HepG2 (cell line): ENCODE measurements around the gene C1orf116. TPM values are rescaled to one million over a fixed set of nuclear protein-coding genes. Genes with fewer than 3 reads are reported as not detected.
A peak's percentile ranks its signal among the peaks of the same experiment; 100 is the strongest.

ENCODE experiments used
- GATAD2A ChIP-seq: IDR thresholded peaks from 2 replicates; pipeline ENCODE4 v1.6.1; 2016
- HNF4G ChIP-seq, 2 experiments: sonication (generic) in 1 of 2; formaldehyde crosslinking in 1 of 2; IDR thresholded peaks; 2 replicates each; pipeline versions ENCODE4 v1.4.0 to v1.6.1; 2011 to 2020; ENCODE audit warnings: borderline replicate concordance in 2 of 2, low read depth in 2 of 2, mild to moderate bottlenecking in 2 of 2, low read length in 1 of 2, missing genetic modification reagents in 1 of 2, moderate library complexity in 1 of 2
- HNRNPUL1 ChIP-seq: fragments of 200-400 bp; formaldehyde crosslinking; IDR thresholded peaks from 2 replicates; pipeline ENCODE4 v1.6.1; 2017; ENCODE audit warnings: low read depth, mild to moderate bottlenecking, low read length, moderate library complexity
- MIER3 ChIP-seq: IDR thresholded peaks from 2 replicates; pipeline ENCODE4 v1.6.1; 2016; ENCODE audit warnings: missing compliant biosample characterization, borderline replicate concordance
- NFKB2 ChIP-seq: sonication (generic); formaldehyde crosslinking; IDR thresholded peaks from 2 replicates; pipeline ENCODE4 v1.4.0; 2020; ENCODE audit warnings: missing genetic modification reagents, borderline replicate concordance
- SALL1 ChIP-seq: sonication (generic); formaldehyde crosslinking; IDR thresholded peaks from 2 replicates; pipeline ENCODE4 v1.8.0; 2022; ENCODE audit warnings: mild to moderate bottlenecking, missing genetic modification reagents
- SOX5 ChIP-seq: IDR thresholded peaks from 2 replicates; pipeline ENCODE4 v1.6.1; 2016; ENCODE audit warnings: borderline replicate concordance
- TOE1 ChIP-seq: sonication (generic); formaldehyde crosslinking; IDR thresholded peaks from 2 replicates; pipeline ENCODE4 v1.4.0; 2020; ENCODE audit warnings: mild to moderate bottlenecking, missing genetic modification reagents
- ZMAT3 ChIP-seq: sonication (generic); formaldehyde crosslinking; conservative IDR thresholded peaks from 2 replicates; pipeline ENCODE4 v1.7.0; 2021; ENCODE audit warnings: missing genetic modification reagents
- ZNF24 ChIP-seq: fragments of 450-650 bp; IDR thresholded peaks from 2 replicates; pipeline ENCODE4 v1.6.1; 2017; ENCODE audit warnings: antibody characterized with exemption, mild to moderate bottlenecking
- ZNF256 ChIP-seq: sonication (generic); formaldehyde crosslinking; conservative IDR thresholded peaks from 2 replicates; pipeline ENCODE4 v1.4.0; 2020; ENCODE audit warnings: missing genetic modification reagents
- ZNF282 ChIP-seq: fragments of 450-650 bp; IDR thresholded peaks from 2 replicates; pipeline ENCODE4 v1.6.1; 2018; ENCODE audit not compliant: partially characterized antibody
- ZNF296 ChIP-seq: sonication (generic); formaldehyde crosslinking; conservative IDR thresholded peaks from 2 replicates; pipeline ENCODE4 v1.5.0; 2020; ENCODE audit warnings: mild to moderate bottlenecking, missing genetic modification reagents
- ZNF337 ChIP-seq: sonication (generic); formaldehyde crosslinking; IDR thresholded peaks from 2 replicates; pipeline ENCODE4 v1.5.1; 2020; ENCODE audit warnings: missing genetic modification reagents, low read depth, mild to moderate bottlenecking, borderline replicate concordance
- ZNF496 ChIP-seq: sonication (generic); formaldehyde crosslinking; IDR thresholded peaks from 2 replicates; pipeline ENCODE4 v1.8.1; 2023; ENCODE audit warnings: mild to moderate bottlenecking, moderate library complexity, missing genetic modification reagents; ENCODE audit not compliant: insufficient replicate concordance
- ZNF572 ChIP-seq: sonication (generic); formaldehyde crosslinking; IDR thresholded peaks from 2 replicates; pipeline ENCODE4 v1.5.1; 2020; ENCODE audit warnings: mild to moderate bottlenecking, missing genetic modification reagents
- ZNF746 ChIP-seq: sonication (generic); formaldehyde crosslinking; IDR thresholded peaks from 2 replicates; pipeline ENCODE4 v1.8.0; 2022; ENCODE audit warnings: mild to moderate bottlenecking, missing genetic modification reagents
- ZNF883 ChIP-seq: sonication (generic); formaldehyde crosslinking; IDR thresholded peaks from 2 replicates; pipeline ENCODE4 v1.5.1; 2020; ENCODE audit warnings: mild to moderate bottlenecking, missing genetic modification reagents; ENCODE audit errors: not compliant biosample characterization
- ZZZ3 ChIP-seq: sonication (generic); formaldehyde crosslinking; IDR thresholded peaks from 2 replicates; pipeline ENCODE4 v1.4.0; 2020; ENCODE audit warnings: missing genetic modification reagents, mild to moderate bottlenecking, borderline replicate concordance
- polyA plus RNA-seq, 8 experiments: library from polyadenylated mRNA; depleted of rRNA in 3 of 8; stranded (reverse) in 7 of 8; unstranded in 1 of 8; fragments of >200 nt; fragmentation: Illumina TruSeq in 4 of 8; extraction: Trizol in 4 of 8; gene quantifications; 2 replicates each; pipeline versions ENCODE4 v1.2.1 to v1.2.3, GENCODE V29; 2011 to 2016; ENCODE audit warnings: low read depth in 4 of 8, missing spikeins in 1 of 8, mixed read lengths in 1 of 8; ENCODE audit not compliant: insufficient read depth in 1 of 8
- total RNA-seq, 5 experiments: library from RNA; depleted of rRNA; stranded (reverse); fragments of >200 nt; fragmentation: Illumina TruSeq; extraction: Trizol; gene quantifications; 2 replicates each; pipeline ENCODE4 v1.2.3, GENCODE V29; 2016; ENCODE audit warnings: low read depth in 1 of 5
- TF ChIP-seq, protein P1 (sequence below): sonication (generic); formaldehyde crosslinking; IDR thresholded peaks from 2 replicates; pipeline ENCODE4 v1.8.0; 2022; ENCODE audit warnings: mild to moderate bottlenecking, missing genetic modification reagents, borderline replicate concordance
- TF ChIP-seq, protein P2 (sequence below): sonication (generic); formaldehyde crosslinking; IDR thresholded peaks from 2 replicates; pipeline ENCODE4 v1.4.0; 2020; ENCODE audit warnings: mild to moderate bottlenecking, missing genetic modification reagents

C1orf116 gene
- total and polyA plus RNA-seq, 2 of the 13 experiments (the other 11 are each of a cell fraction or from before 2014, with no cell fraction given): 0.51 to 0.95 TPM

- TF ChIP-seq, protein P1, sequence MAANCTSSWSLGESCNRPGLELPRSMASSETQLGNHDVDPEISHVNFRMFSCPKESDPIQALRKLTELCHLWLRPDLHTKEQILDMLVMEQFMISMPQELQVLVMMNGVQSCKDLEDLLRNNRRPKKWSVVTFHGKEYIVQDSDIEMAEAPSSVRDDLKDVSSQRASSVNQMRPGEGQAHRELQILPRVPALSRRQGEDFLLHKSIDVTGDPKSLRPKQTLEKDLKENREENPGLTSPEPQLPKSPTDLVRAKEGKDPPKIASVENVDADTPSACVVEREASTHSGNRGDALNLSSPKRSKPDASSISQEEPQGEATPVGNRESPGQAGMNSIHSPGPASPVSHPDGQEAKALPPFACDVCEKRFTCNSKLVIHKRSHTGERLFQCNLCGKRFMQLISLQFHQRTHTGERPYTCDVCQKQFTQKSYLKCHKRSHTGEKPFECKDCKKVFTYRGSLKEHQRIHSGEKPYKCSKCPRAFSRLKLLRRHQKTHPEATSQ: 0 out of 2 replicates have a peak, but pooled peaks have one; percentile 58
- TF ChIP-seq ZNF572 (CRISPR knock-in tag): peak; percentile 71; the same call in 1 of the 2 replicates
- TF ChIP-seq ZZZ3 (CRISPR knock-in tag): peak; percentile 26; the same call in 1 of the 2 replicates
- no peak for TF ChIP-seq HNRNPUL1
- peak; percentile 45 for TF ChIP-seq ZNF883 (CRISPR knock-in tag)
- no peak for TF ChIP-seq ZNF256
- TF ChIP-seq, protein P2, sequence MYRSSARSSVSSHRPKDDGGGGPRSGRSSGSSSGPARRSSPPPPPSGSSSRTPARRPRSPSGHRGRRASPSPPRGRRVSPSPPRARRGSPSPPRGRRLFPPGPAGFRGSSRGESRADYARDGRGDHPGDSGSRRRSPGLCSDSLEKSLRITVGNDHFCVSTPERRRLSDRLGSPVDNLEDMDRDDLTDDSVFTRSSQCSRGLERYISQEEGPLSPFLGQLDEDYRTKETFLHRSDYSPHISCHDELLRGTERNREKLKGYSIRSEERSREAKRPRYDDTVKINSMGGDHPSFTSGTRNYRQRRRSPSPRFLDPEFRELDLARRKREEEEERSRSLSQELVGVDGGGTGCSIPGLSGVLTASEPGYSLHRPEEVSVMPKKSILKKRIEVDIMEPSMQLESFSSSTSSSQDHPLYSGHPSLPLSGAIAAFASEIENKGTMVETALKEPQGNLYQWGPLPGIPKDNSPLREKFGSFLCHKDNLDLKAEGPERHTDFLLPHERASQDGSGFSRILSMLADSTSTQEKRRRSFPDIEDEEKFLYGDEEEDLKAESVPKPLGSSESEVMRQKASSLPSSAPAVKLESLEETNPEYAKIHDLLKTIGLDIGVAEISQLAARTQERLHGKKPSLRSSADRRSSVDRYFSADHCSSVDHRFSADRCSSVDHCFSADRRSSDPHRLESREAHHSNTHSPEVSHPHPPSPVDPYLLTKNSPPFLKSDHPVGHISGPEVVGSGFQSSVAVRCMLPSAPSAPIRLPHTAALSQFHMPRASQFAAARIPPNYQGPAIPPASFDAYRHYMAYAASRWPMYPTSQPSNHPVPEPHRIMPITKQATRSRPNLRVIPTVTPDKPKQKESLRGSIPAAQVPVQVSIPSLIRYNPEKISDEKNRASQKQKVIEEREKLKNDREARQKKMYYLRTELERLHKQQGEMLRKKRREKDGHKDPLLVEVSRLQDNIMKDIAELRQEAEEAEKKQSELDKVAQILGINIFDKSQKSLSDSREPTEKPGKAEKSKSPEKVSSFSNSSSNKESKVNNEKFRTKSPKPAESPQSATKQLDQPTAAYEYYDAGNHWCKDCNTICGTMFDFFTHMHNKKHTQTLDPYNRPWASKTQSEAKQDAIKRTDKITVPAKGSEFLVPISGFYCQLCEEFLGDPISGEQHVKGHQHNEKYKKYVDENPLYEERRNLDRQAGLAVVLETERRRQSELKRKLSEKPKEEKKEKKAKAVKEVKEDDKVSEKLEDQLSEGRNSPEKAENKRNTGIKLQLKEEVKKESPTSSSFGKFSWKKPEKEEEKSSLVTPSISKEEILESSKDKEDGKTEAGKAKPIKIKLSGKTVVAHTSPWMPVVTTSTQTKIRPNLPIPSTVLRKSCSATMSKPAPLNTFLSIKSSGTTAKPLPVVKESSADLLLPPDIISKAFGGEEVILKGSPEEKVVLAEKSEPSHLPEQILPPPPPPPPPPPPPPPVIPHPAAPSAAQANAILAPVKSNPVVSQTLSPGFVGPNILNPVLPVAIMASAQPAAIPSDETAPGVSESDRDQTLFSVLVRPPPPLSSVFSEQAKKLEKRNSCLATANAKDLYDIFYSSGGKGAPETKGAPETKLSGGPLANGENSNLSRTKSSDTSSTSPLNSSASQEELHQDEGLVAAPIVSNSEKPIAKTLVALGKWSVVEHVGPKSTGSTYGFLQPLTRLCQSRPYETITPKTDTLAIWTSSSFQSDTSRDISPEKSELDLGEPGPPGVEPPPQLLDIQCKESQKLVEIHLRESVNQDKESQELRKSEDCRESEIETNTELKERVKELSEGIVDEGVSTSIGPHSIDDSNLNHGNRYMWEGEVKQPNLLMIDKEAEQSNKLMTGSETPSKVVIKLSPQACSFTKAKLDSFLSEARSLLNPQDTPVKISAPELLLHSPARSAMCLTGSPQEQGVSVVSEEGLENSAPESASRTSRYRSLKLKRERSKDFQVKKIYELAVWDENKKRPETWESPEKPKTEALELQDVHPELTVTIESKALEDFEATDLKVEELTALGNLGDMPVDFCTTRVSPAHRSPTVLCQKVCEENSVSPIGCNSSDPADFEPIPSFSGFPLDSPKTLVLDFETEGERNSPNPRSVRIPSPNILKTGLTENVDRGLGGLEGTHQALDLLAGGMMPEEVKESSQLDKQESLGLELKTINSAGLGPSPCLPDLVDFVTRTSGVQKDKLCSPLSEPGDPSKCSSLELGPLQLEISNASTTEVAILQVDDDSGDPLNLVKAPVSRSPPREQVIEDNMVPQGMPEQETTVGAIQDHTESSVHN (CRISPR knock-in tag): no peak
- TF ChIP-seq ZNF282: no peak
- TF ChIP-seq ZMAT3 (CRISPR knock-in tag): no peak
- TF ChIP-seq HNF4G (IDR thresholded peaks at IDR 0.05; ENCODE audit: borderline replicate concordance, low read depth, low read length): no peak
- TF ChIP-seq HNF4G (CRISPR knock-in tag; IDR thresholded peaks at IDR 0.05; ENCODE audit: borderline replicate concordance, low read depth): no peak
- no peak for TF ChIP-seq ZNF296 (CRISPR knock-in tag)
- 0 out of 2 replicates have a peak, but pooled peaks have one; percentile 24 for TF ChIP-seq ZNF337 (CRISPR knock-in tag)
- peak; percentile 29; the same call in 1 of the 2 replicates for TF ChIP-seq ZNF746 (CRISPR knock-in tag)
- no peak for TF ChIP-seq MIER3 (CRISPR knock-in tag)
- TF ChIP-seq SOX5 (CRISPR knock-in tag): peak; percentile 38; the same call in 1 of the 2 replicates
- TF ChIP-seq SALL1 (CRISPR knock-in tag): peak; percentile 47
- no peak for TF ChIP-seq TOE1
- TF ChIP-seq GATAD2A: no peak
- peak; percentile 52; the same call in 1 of the 2 replicates for TF ChIP-seq NFKB2
- no peak for TF ChIP-seq ZNF24
- no peak for TF ChIP-seq ZNF496 (CRISPR knock-in tag)
Observed at GRCh38 chr1:207050480-207051190, 18.1 kb upstream of the C1orf116 start (continued).
